Activated T-cell treated with anti-CD3 and anti-CD28 coated beads for 1 hour (primary cell): Measurements from ENCODE around the gene SMAGP.

Source experiments
- DNase-seq: peaks from one replicate; pipeline ENCODE4 v3.0.0-alpha.2; 2020; ENCODE audit warnings: low read depth

SMAGP gene

GRCh38 chr12:51196547-51196946 is 73.7 kb downstream of the SMAGP start:
- no peak for DNase-seq

GRCh38 chr12:51195841-51196240 is 74.4 kb downstream of the SMAGP start:
- DNase-seq = no peak
